Measurements from ENCODE around the gene HMGN3. TPM values are rescaled to one million over a fixed set of nuclear protein-coding genes. Genes with fewer than 3 reads are reported as not detected.

HMGN3 gene
- total and polyA plus RNA-seq, 2 of the 4 experiments (the other 2 are of a cell fraction), result 6.8 to 35.5 TPM

GRCh38 chr6:79189760-79190350, 44.6 kb downstream of the HMGN3 start:
- no peaks in the 10 kb centered on the region for H3K79me1 ChIP-seq (ENCODE audit: low read depth in 1 of 2, low read length in 2 of 2)
- no peak overlapping the region for H4K8ac ChIP-seq (ENCODE audit: low read depth in 2 of 2, low read length in 2 of 2)
- H2AK9ac ChIP-seq (replicated peaks; ENCODE audit: low read depth, low read length, poor library complexity), result no peak overlapping the region
- TF ChIP-seq BHLHE40 (IDR thresholded peaks at IDR 0.05; ENCODE audit: low read depth, low read length), result no peak
- no peak for TF ChIP-seq CTCF (conservative IDR thresholded peaks at IDR 0.05; ENCODE audit: low read depth, low read length)
- no peak for TF ChIP-seq FOS (IDR thresholded peaks at IDR 0.05; ENCODE audit: low read depth, low read length)
- TF ChIP-seq CEBPB (IDR thresholded peaks at IDR 0.05; ENCODE audit: low read depth, low read length), result no peak
- no peak for TF ChIP-seq CHD1 (IDR thresholded peaks at IDR 0.05; ENCODE audit: low read depth, low read length)
- TF ChIP-seq ELK1 (IDR thresholded peaks at IDR 0.05; ENCODE audit: borderline replicate concordance, low read depth, low read length), result no peak
- TF ChIP-seq USF2 (IDR thresholded peaks at IDR 0.05; ENCODE audit: low read depth, low read length), result no peak
- TF ChIP-seq RAD21 (IDR thresholded peaks at IDR 0.05; ENCODE audit: low read length), result no peak
- no peak for TF ChIP-seq NFE2L2 (IDR thresholded peaks at IDR 0.05; ENCODE audit: low read depth, low read length)
- no peak for TF ChIP-seq RFX5 (IDR thresholded peaks at IDR 0.05; ENCODE audit: low read depth, low read length)
- no peak for TF ChIP-seq POLR2A (IDR thresholded peaks at IDR 0.05; ENCODE audit: low read depth, low read length)
- no peak for TF ChIP-seq MAFK (IDR thresholded peaks at IDR 0.05; ENCODE audit: low read depth, low read length)
- TF ChIP-seq MXI1 (IDR thresholded peaks at IDR 0.05; ENCODE audit: borderline replicate concordance, low read depth, low read length), result no peak
- no peak for TF ChIP-seq RCOR1 (IDR thresholded peaks at IDR 0.05; ENCODE audit: insufficient replicate concordance, low read length)
- DNase-seq, result no peak
- H2BK120ac ChIP-seq (ENCODE audit: low read depth, low read length), result no peak overlapping the region
- WGBS, 2 experiments (ENCODE audit: extremely low coverage in 2 of 2, insufficient read length in 1 of 2), result no CpG with 5 or more reads among the region's 2 CpGs
- H3K36me3 ChIP-seq (ENCODE audit: control insufficient read depth, insufficient read depth, low read length), result no peaks in the 10 kb centered on the region
- ChIA-PET CTCF (no interaction called here), POLR2A (ENCODE audit: unreplicated experiment) (no interaction called here)
- no peaks in the 10 kb centered on the region for H3K9me1 ChIP-seq (ENCODE audit: insufficient read depth, low read length)
- dilution Hi-C loops (cut with HindIII; ENCODE audit: low sequenced_read_pairs, unreplicated experiment) (no loop called here), intact Hi-C loops (cut with micrococcal nuclease) (no loop called here), in situ Hi-C loops (cut with MboI; ENCODE audit: low sequenced_read_pairs) (no loop called here)
- H3K27me3 ChIP-seq (ENCODE audit: control insufficient read depth, insufficient read depth, low read length), result no peaks in the 10 kb centered on the region
- H3K9me3 ChIP-seq (ENCODE audit: control insufficient read depth, insufficient read depth, low read length), result peaks cover 2% of the 10 kb centered on the region; the same call in 1 of the 2 replicates
- no TSS peak for BruUV-seq (replicated peaks)
- H3K4me3 ChIP-seq (ENCODE audit: insufficient read depth, low read depth, low read length), result no peak overlapping the region
- no peak overlapping the region for H3K18ac ChIP-seq (ENCODE audit: low read depth, low read length)
- no peak overlapping the region for H3K27ac ChIP-seq (ENCODE audit: insufficient read depth, low read length)
- no peak overlapping the region for H2BK20ac ChIP-seq (ENCODE audit: low read depth, low read length)
- H2BK15ac ChIP-seq (ENCODE audit: low read depth, low read length), result no peak overlapping the region
- no peak overlapping the region for H3K56ac ChIP-seq (ENCODE audit: extremely low read depth, insufficient read depth, low read length)
- no peaks in the 10 kb centered on the region for H4K20me1 ChIP-seq (ENCODE audit: insufficient read depth, low read length)
- no peak overlapping the region for H3K9ac ChIP-seq (ENCODE audit: low read depth, low read length)
- no peak overlapping the region for H3K4me2 ChIP-seq (ENCODE audit: low read depth, low read length)
- H2BK5ac ChIP-seq (ENCODE audit: low read depth, low read length, poor library complexity, severe bottlenecking), result no peak overlapping the region
- H2AFZ ChIP-seq (replicated peaks; ENCODE audit: low read length, poor library complexity), result no peak overlapping the region
- H3K4ac ChIP-seq (ENCODE audit: low read depth, low read length), result no peak overlapping the region
- no peak overlapping the region for H3K14ac ChIP-seq (replicated peaks; ENCODE audit: low read depth, low read length)
- no peak overlapping the region for H2AK5ac ChIP-seq (ENCODE audit: low read depth, low read length)
- H3K23ac ChIP-seq (ENCODE audit: low read depth, low read length), result no peak overlapping the region
- no peaks in the 10 kb centered on the region for H3K4me1 ChIP-seq (ENCODE audit: control insufficient read depth, insufficient read depth, low read length)
- no peak for ATAC-seq (ENCODE audit: low read depth)
- no peak overlapping the region for H4K5ac ChIP-seq (ENCODE audit: low read depth, low read length)
- H4K91ac ChIP-seq (ENCODE audit: insufficient read depth, low read depth, low read length), result no peak overlapping the region
